ENCODE measurements around the gene CYP4F8. TPM values are rescaled to one million over a fixed set of nuclear protein-coding genes. Genes with fewer than 3 reads are reported as not detected.

The CYP4F8 gene
- total and polyA plus RNA-seq, 8 donors, result 0.04 to 0.10 TPM; not detected in 6

DNA sequence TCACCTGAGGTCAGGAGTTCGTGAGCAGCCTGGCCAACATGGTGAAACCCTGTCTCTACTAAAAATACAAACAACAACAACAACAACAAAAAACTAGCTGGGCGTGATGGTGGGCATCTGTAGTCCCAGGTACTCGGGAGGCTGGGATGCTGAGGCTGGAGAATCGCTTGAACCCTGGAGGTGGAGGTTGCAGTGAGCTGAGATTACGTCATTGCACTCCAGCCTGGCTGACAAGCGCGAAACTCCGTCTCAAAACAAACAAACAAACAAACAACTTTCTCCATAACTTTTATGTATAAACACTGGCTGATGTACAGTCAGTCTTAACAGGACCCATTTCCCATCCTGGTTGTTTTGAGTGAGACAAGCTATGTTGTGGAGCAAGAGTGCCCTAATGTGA, 5.8 kb upstream of the CYP4F8 start:
- no peak for ATAC-seq
- intact Hi-C loops (cut with DNase I), result no loop called here
- no peaks in the 10 kb centered on the region for H3K4me1 ChIP-seq

DNA sequence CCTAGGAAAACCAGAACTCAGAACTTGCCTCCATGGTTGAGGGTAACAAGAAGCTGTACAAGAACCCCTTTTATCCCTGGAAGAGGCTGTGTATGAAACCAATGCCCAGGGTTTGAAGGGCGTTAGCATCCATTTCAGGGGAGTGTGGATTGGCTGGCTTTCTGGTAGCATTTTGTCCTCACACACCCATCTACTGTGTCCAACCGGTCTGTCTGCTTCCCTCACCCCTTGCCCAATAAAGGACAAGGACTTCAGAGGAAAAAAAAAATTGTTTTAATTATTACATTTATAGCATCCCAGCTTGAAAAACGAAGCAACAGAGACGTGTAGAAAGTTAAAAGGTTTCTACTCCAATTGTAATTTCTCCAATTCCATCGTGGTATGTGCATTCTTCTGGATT, 2.7 kb upstream of the CYP4F8 start:
- intact Hi-C loops (cut with DNase I), result no loop called here
- H3K4me1 ChIP-seq, result no peaks in the 10 kb centered on the region
- TF ChIP-seq, protein P1, sequence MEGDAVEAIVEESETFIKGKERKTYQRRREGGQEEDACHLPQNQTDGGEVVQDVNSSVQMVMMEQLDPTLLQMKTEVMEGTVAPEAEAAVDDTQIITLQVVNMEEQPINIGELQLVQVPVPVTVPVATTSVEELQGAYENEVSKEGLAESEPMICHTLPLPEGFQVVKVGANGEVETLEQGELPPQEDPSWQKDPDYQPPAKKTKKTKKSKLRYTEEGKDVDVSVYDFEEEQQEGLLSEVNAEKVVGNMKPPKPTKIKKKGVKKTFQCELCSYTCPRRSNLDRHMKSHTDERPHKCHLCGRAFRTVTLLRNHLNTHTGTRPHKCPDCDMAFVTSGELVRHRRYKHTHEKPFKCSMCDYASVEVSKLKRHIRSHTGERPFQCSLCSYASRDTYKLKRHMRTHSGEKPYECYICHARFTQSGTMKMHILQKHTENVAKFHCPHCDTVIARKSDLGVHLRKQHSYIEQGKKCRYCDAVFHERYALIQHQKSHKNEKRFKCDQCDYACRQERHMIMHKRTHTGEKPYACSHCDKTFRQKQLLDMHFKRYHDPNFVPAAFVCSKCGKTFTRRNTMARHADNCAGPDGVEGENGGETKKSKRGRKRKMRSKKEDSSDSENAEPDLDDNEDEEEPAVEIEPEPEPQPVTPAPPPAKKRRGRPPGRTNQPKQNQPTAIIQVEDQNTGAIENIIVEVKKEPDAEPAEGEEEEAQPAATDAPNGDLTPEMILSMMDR (IDR thresholded peaks at IDR 0.05), result no peak
- H3K27ac ChIP-seq, result no peak overlapping the region
- H3K9me3 ChIP-seq, result no peaks in the 10 kb centered on the region
- no peak overlapping the region for H3K4me3 ChIP-seq
- H3K27me3 ChIP-seq, result peaks cover 0 to 19% of the 10 kb centered on the region in 2 donors
- ATAC-seq (no peak), DNase-seq (no peak)
- no peaks in the 10 kb centered on the region for H3K36me3 ChIP-seq

More for the DNA sequence above, 5.8 kb upstream of the CYP4F8 start:
- Histone ChIP-seq H3K9me3 (no peaks in the 10 kb centered on the region), H3K27ac (no peak overlapping the region), H3K4me3 (no peak overlapping the region), H3K27me3 (peaks cover 0 to 5% of the 10 kb centered on the region in 2 donors), H3K36me3 (no peaks in the 10 kb centered on the region)
- no peak for DNase-seq
- TF ChIP-seq, protein P1 (IDR thresholded peaks at IDR 0.05), result no peak

DNA sequence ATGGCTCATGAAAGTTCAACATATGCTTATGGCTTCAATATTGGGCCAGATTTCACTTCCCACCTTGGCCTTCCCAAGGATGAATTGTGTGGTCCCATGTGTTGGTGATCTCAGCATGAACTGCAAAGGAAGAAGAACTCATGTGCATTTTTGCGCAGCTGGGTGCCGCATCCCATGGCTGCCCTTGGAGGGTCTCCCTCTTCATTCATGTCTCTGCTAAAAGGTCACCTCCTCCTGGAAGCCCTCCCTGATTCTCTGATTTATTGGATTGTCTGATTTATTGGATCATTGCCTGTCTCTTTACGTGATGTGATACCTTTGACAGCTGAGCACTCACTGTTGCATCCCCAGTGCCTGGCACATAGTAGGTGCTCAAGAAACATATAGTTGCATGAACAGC, 1.7 kb upstream of the CYP4F8 start:
- Histone ChIP-seq H3K4me1 (no peaks in the 10 kb centered on the region), H3K36me3 (no peaks in the 10 kb centered on the region), H3K27ac (no peak overlapping the region), H3K9me3 (no peaks in the 10 kb centered on the region), H3K27me3 (peaks cover 0 to 27% of the 10 kb centered on the region in 2 donors), H3K4me3 (no peak overlapping the region)
- DNase-seq (no peak), ATAC-seq (no peak)
- intact Hi-C loops (cut with DNase I), result no loop called here
- TF ChIP-seq, protein P1 (IDR thresholded peaks at IDR 0.05), result no peak

DNA sequence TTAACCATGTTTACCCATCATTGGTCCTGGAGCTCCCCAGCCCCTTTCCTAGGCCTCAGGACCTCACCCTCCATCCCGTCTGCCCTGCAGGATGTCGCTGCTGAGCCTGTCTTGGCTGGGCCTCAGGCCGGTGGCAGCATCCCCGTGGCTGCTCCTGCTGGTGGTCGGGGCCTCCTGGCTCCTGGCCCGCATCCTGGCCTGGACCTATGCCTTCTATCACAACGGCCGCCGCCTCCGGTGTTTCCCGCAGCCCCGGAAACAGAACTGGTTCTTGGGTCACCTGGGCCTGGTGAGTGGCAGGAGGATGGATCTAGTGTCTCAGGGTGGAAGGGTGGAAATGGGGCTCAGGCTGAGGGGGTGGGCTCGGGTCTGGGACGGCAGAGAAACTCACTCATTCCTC, 508 bp downstream of the CYP4F8 start:
- Histone ChIP-seq H3K27ac (no peak overlapping the region), H3K36me3 (no peaks in the 10 kb centered on the region), H3K9me3 (no peaks in the 10 kb centered on the region), H3K27me3 (peaks cover 0 to 49% of the 10 kb centered on the region in 2 donors), H3K4me1 (no peaks in the 10 kb centered on the region), H3K4me3 (no peak overlapping the region)
- no peak for DNase-seq
- ATAC-seq, result no peak
- TF ChIP-seq, protein P1 (IDR thresholded peaks at IDR 0.05), result no peak
- intact Hi-C loops (cut with DNase I), result no loop called here

DNA sequence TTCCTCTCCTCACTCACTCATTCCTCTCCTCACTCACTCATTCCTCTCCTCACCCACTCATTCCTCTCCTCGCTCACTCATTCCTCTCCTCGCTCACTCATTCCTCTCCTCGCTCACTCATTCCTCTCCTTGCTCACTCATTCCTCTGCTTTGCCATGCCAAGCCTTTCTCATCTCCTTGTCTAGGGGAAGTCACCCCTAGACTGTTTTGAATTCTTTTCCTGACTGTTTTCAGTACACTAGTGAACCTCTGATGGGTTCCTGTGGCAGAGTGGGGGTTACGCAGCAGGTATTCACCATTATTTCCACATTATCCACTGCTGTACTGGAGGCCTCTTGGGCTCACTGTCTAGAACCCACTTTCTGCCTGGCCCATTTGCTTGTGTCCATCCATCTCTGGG, 1.2 kb downstream of the CYP4F8 start:
- Histone ChIP-seq H3K9me3 (no peaks in the 10 kb centered on the region), H3K27ac (no peak overlapping the region), H3K4me3 (no peak overlapping the region), H3K4me1 (no peaks in the 10 kb centered on the region), H3K27me3 (peaks cover 0 to 49% of the 10 kb centered on the region in 2 donors), H3K36me3 (no peaks in the 10 kb centered on the region)
- TF ChIP-seq, protein P1 (IDR thresholded peaks at IDR 0.05), result no peak
- DNase-seq, result no peak
- intact Hi-C loops (cut with DNase I), result no loop called here
- no peak for ATAC-seq
